NCI-H2227 (cell line): ENCODE results near the gene SLC9A4.
A peak's percentile ranks its signal among the peaks of the same experiment; 100 is the strongest.

ENCODE experiments used
- DNase-seq: peaks from one replicate; lab custom pipeline; 2025; ENCODE audit not compliant: unreplicated experiment; lab: John Stamatoyannopoulos, UW

The SLC9A4 gene

GRCh38 chr2:102473020-102473419, at the start of gene SLC9A4:
TSS of gene SLC9A4 (plus strand) at chr2:102473226. CDS start at chr2:102473760, 534 bp downstream.
- DNase-seq, result peak; percentile 14

- DNase-seq, result no peak
Observed at GRCh38 chr2:102423368-102423767, 49.7 kb upstream of the SLC9A4 start.

GRCh38 chr2:102424754-102425153, 48.3 kb upstream of the SLC9A4 start:
- DNase-seq, result no peak

GRCh38 chr2:102425441-102426132, 47.4 kb upstream of the SLC9A4 start:
- DNase-seq, result no peak

- DNase-seq, result no peak
Observed at GRCh38 chr2:102427249-102427648, 45.8 kb upstream of the SLC9A4 start.

- DNase-seq, result no peak
Observed at GRCh38 chr2:102428573-102428972, 44.5 kb upstream of the SLC9A4 start.

GRCh38 chr2:102432386-102432785, 40.6 kb upstream of the SLC9A4 start:
- DNase-seq, result no peak

GRCh38 chr2:102433973-102434654, 38.9 kb upstream of the SLC9A4 start:
- DNase-seq, result no peak

GRCh38 chr2:102434655-102435381, 38.2 kb upstream of the SLC9A4 start:
- DNase-seq, result no peak

- no peak for DNase-seq
Observed at GRCh38 chr2:102435741-102436140, 37.3 kb upstream of the SLC9A4 start.

- DNase-seq, result no peak
Observed at GRCh38 chr2:102436323-102436722, 36.7 kb upstream of the SLC9A4 start.

- no peak for DNase-seq
Observed at GRCh38 chr2:102437122-102437521, 35.9 kb upstream of the SLC9A4 start.

GRCh38 chr2:102438111-102438510, 34.9 kb upstream of the SLC9A4 start:
- no peak for DNase-seq

GRCh38 chr2:102438578-102438977, 34.4 kb upstream of the SLC9A4 start:
- no peak for DNase-seq

GRCh38 chr2:102439065-102439695, 33.8 kb upstream of the SLC9A4 start:
- DNase-seq, result no peak

- DNase-seq, result no peak
Observed at GRCh38 chr2:102442967-102443828, 29.8 kb upstream of the SLC9A4 start.

GRCh38 chr2:102444233-102444632, 28.8 kb upstream of the SLC9A4 start:
- DNase-seq, result no peak

- no peak for DNase-seq
Observed at GRCh38 chr2:102446936-102447335, 26.1 kb upstream of the SLC9A4 start.

GRCh38 chr2:102449370-102449974, 23.6 kb upstream of the SLC9A4 start:
- DNase-seq, result peak; percentile 16

- no peak for DNase-seq
Observed at GRCh38 chr2:102451968-102452367, 21.1 kb upstream of the SLC9A4 start.
